Measurements from ENCODE around the gene MCOLN3. TPM values are rescaled to one million over a fixed set of nuclear protein-coding genes. Genes with fewer than 3 reads are reported as not detected.

MCOLN3 gene
- total RNA-seq, 1 donor from 2014 or later: 0.47 TPM

DNA sequence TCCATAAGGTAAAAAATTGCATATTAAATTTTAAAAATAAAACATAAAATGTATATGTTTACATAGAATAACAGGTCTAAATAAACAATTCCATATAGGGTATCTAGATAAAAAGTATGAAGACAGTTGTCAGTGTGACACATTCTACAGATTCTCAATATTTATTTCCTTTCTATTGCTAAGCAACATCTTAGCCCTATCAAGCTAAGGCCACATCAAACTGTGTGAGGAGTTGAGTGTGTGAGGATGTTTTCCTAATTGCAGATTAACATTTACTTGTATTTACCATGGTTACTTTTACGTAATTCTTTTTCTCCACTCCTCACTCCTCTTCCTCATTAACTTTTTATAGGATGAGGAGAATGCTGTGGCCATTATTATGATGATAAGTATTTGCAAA is 41.9 kb upstream of the MCOLN3 start:
- no peak for TF ChIP-seq EZH2 (IDR thresholded peaks at IDR 0.05)
- no peak for TF ChIP-seq EZH2phosphoT487 (IDR thresholded peaks at IDR 0.05)
- TF ChIP-seq, protein P1, sequence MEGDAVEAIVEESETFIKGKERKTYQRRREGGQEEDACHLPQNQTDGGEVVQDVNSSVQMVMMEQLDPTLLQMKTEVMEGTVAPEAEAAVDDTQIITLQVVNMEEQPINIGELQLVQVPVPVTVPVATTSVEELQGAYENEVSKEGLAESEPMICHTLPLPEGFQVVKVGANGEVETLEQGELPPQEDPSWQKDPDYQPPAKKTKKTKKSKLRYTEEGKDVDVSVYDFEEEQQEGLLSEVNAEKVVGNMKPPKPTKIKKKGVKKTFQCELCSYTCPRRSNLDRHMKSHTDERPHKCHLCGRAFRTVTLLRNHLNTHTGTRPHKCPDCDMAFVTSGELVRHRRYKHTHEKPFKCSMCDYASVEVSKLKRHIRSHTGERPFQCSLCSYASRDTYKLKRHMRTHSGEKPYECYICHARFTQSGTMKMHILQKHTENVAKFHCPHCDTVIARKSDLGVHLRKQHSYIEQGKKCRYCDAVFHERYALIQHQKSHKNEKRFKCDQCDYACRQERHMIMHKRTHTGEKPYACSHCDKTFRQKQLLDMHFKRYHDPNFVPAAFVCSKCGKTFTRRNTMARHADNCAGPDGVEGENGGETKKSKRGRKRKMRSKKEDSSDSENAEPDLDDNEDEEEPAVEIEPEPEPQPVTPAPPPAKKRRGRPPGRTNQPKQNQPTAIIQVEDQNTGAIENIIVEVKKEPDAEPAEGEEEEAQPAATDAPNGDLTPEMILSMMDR (IDR thresholded peaks at IDR 0.05): no peak
- Histone ChIP-seq H3F3A (ENCODE audit: low read depth) (no peaks in the 10 kb centered on the region), H3K79me2 (ENCODE audit: low read depth) (no peaks in the 10 kb centered on the region), H3K4me2 (no peak overlapping the region), H3K9me3 (ENCODE audit: low read depth) (no peaks in the 10 kb centered on the region), H3K36me3 (no peaks in the 10 kb centered on the region), H3K27me3 (no peaks in the 10 kb centered on the region), H2AFZ (replicated peaks) (no peak overlapping the region), H4K20me1 (ENCODE audit: low read depth) (no peaks in the 10 kb centered on the region), H3K4me1 (no peaks in the 10 kb centered on the region), H3K9ac (no peak overlapping the region), H3K4me3 (no peak overlapping the region), H3K27ac (no peak overlapping the region)
- Mint-ChIP-seq H3K36me3 (no peaks in the 10 kb centered on the region), H3K27ac (no peak overlapping the region), H3K9me3 (no peaks in the 10 kb centered on the region), H3K4me3 (no peak overlapping the region), H3K27me3 (ENCODE audit: insufficient read depth, low read depth) (peaks cover 2% of the 10 kb centered on the region), H3K4me1 (no peaks in the 10 kb centered on the region)
- no peak for DNase-seq (ENCODE audit: low spot score)

DNA sequence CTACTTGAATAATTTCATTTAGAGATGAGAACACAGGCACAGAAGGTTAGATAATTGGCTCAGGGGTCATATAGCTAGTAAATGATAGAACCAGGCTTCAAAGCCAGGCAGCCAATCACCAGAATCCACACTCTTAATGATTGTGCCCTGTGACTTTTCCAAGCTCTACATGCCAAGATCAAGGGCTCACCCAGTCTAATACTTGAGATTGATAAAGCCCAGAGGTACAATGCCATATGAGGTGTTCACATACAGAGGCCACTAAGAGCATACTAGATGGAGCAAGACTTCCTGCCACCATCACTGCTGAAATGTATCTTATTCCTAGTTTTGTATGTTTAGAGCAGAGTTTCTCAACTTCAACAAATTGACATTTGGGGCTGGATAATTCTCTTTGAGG is 40.9 kb upstream of the MCOLN3 start:
- Mint-ChIP-seq H3K4me1 (no peaks in the 10 kb centered on the region), H3K9me3 (no peaks in the 10 kb centered on the region), H3K27ac (no peak overlapping the region), H3K27me3 (ENCODE audit: insufficient read depth, low read depth) (peaks cover 2% of the 10 kb centered on the region), H3K4me3 (no peak overlapping the region), H3K36me3 (no peaks in the 10 kb centered on the region)
- Histone ChIP-seq H3K4me1 (no peaks in the 10 kb centered on the region), H3K79me2 (ENCODE audit: low read depth) (no peaks in the 10 kb centered on the region), H3F3A (ENCODE audit: low read depth) (no peaks in the 10 kb centered on the region), H4K20me1 (ENCODE audit: low read depth) (no peaks in the 10 kb centered on the region), H3K4me2 (no peak overlapping the region), H3K4me3 (no peak overlapping the region), H3K27ac (no peak overlapping the region), H2AFZ (replicated peaks) (no peak overlapping the region), H3K9me3 (ENCODE audit: low read depth) (no peaks in the 10 kb centered on the region), H3K9ac (no peak overlapping the region), H3K27me3 (no peaks in the 10 kb centered on the region), H3K36me3 (no peaks in the 10 kb centered on the region)
- DNase-seq (ENCODE audit: low spot score): no peak
- TF ChIP-seq, protein P1 (IDR thresholded peaks at IDR 0.05): no peak
- TF ChIP-seq EZH2phosphoT487 (IDR thresholded peaks at IDR 0.05) (no peak), EZH2 (IDR thresholded peaks at IDR 0.05) (no peak)

DNA sequence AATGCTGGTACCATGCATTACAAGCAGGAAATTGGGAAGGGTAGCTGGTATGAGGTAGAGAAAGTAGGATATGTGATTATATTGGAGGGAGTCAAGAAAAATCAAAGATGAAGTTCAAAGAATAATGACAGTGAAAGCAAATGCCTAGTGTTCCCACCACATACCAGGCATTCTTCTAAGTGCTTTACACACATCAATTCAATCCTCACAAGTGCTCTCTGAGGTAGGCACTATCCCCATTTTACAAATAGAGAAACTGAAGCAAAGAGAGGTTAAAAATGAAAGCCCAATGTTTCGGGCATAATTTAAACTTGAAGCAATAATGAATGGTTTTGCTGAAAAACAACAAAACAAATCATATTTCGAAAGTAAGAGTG is 40.1 kb upstream of the MCOLN3 start:
- no peak for DNase-seq (ENCODE audit: low spot score)
- no peaks in the 10 kb centered on the region for H3K9me3 ChIP-seq (ENCODE audit: low read depth)
- TF ChIP-seq, protein P1 (IDR thresholded peaks at IDR 0.05): no peak
- TF ChIP-seq EZH2phosphoT487 (IDR thresholded peaks at IDR 0.05): no peak
- no peak for TF ChIP-seq EZH2 (IDR thresholded peaks at IDR 0.05)

More for the DNA sequence above, 40.1 kb upstream of the MCOLN3 start:
- Histone ChIP-seq H4K20me1 (ENCODE audit: low read depth) (no peaks in the 10 kb centered on the region), H3K27ac (no peak overlapping the region), H2AFZ (replicated peaks) (no peak overlapping the region), H3K27me3 (no peaks in the 10 kb centered on the region), H3F3A (ENCODE audit: low read depth) (no peaks in the 10 kb centered on the region), H3K4me1 (no peaks in the 10 kb centered on the region), H3K79me2 (ENCODE audit: low read depth) (no peaks in the 10 kb centered on the region), H3K4me3 (no peak overlapping the region), H3K4me2 (no peak overlapping the region), H3K36me3 (no peaks in the 10 kb centered on the region), H3K9ac (no peak overlapping the region)
- H3K27ac Mint-ChIP-seq: no peak overlapping the region
- no peaks in the 10 kb centered on the region for H3K36me3 Mint-ChIP-seq
- H3K4me1 Mint-ChIP-seq: no peaks in the 10 kb centered on the region
- H3K27me3 Mint-ChIP-seq (ENCODE audit: insufficient read depth, low read depth): peaks cover 2% of the 10 kb centered on the region
- H3K4me3 Mint-ChIP-seq: no peak overlapping the region
- no peaks in the 10 kb centered on the region for H3K9me3 Mint-ChIP-seq

All from neural progenitor cell (in vitro differentiated cells).